H1 (cell line): Measurements from ENCODE around the gene TBC1D4. TPM values are rescaled to one million over a fixed set of nuclear protein-coding genes. Genes with fewer than 3 reads are reported as not detected.

Experiments
- CTCF ChIA-PET: fragments of 300-600 bp; sonication (Branson Sonifier 250); formaldehyde crosslinking; loops from one replicate; lab custom pipeline; 2021; ENCODE audit not compliant: partially characterized antibody; lab: Charles Lee
- POLR2A ChIA-PET: fragments of 300-600 bp; sonication (Branson Sonifier 250); formaldehyde crosslinking; loops from one replicate; lab custom pipeline; 2021; ENCODE audit warnings: inconsistent platforms; ENCODE audit not compliant: partially characterized antibody; lab: Charles Lee
- DNase-seq, 2 experiments: peaks; one replicate each; pipeline versions ENCODE4 v3.0.0 to v3.0.0-alpha.2; 2010 to 2022; ENCODE audit warnings: low spot score in 2 of 2, low read depth in 1 of 2, mixed read lengths in 1 of 2
- FAIRE-seq: peaks from 2 replicates; lab custom pipeline; 2011; peaks lifted over from hg19 to GRCh38; lab: Jason Lieb, UNC
- H2AFZ ChIP-seq: 2 replicates; pipeline ENCODE4 v1.8.1; 2012; ENCODE audit warnings: low read length, inconsistent platforms
- H2AK5ac ChIP-seq: 2 replicates; pipeline ENCODE4 v1.6.1; 2013; ENCODE audit warnings: low read depth, low read length
- H2BK120ac ChIP-seq: replicated peaks from 2 replicates; pipeline ENCODE3; 2013; ENCODE audit warnings: low read depth, low read length, inconsistent platforms
- H2BK12ac ChIP-seq: 2 replicates; pipeline ENCODE4 v1.6.1; 2013; ENCODE audit warnings: low read depth, low read length
- H2BK15ac ChIP-seq: 2 replicates; pipeline ENCODE4 v1.6.1; 2013; ENCODE audit warnings: low read length
- H2BK20ac ChIP-seq: 2 replicates; pipeline ENCODE4 v1.6.1; 2013; ENCODE audit warnings: low read length
- H2BK5ac ChIP-seq: 2 replicates; pipeline ENCODE4 v1.6.1; 2013; ENCODE audit warnings: low read depth, low read length
- H3K14ac ChIP-seq: 2 replicates; pipeline ENCODE4 v1.6.1; 2013; ENCODE audit warnings: inconsistent platforms; ENCODE audit not compliant: insufficient read length
- H3K18ac ChIP-seq: 2 replicates; pipeline ENCODE4 v1.6.1; 2013; ENCODE audit warnings: low read length; ENCODE audit errors: extremely low read depth
- H3K23ac ChIP-seq: 2 replicates; pipeline ENCODE4 v1.6.1; 2013; ENCODE audit warnings: inconsistent platforms; ENCODE audit not compliant: insufficient read length
- H3K23me2 ChIP-seq: 2 replicates; pipeline ENCODE4 v1.6.1; 2013; ENCODE audit warnings: low read depth, low read length
- H3K27ac ChIP-seq: 2 replicates; pipeline ENCODE4 v1.6.1; 2011; ENCODE audit warnings: low read depth, low read length, inconsistent platforms
- H3K27me3 ChIP-seq, 4 experiments: replicated peaks in 1 of 4; 1 replicate in 1 of 4; 2 replicates in 3 of 4; pipeline versions ENCODE4 v1.6.1 to v1.8.1; 2011 to 2013; ENCODE audit warnings: low read length in 3 of 4, mild to moderate bottlenecking in 3 of 4, inconsistent platforms in 2 of 4, mixed read lengths in 2 of 4, moderate library complexity in 1 of 4; ENCODE audit not compliant: control insufficient read depth in 3 of 4, insufficient read depth in 3 of 4; ENCODE audit errors: extremely low read depth in 1 of 4
- H3K36me3 ChIP-seq, 4 experiments: 2 replicates each; pipeline versions ENCODE4 v1.6.1 to v1.8.1; 2011 to 2013; ENCODE audit warnings: mild to moderate bottlenecking in 4 of 4, low read length in 3 of 4, moderate library complexity in 2 of 4, control low read depth in 1 of 4, inconsistent platforms in 1 of 4; ENCODE audit not compliant: insufficient read depth in 4 of 4, control insufficient read depth in 2 of 4
- H3K4ac ChIP-seq: replicated peaks from 2 replicates; pipeline ENCODE3; 2013; ENCODE audit warnings: low read length, low read depth, mixed read lengths, inconsistent platforms; ENCODE audit not compliant: insufficient read length
- H3K4me1 ChIP-seq, 4 experiments: replicated peaks in 1 of 4; 1 replicate in 1 of 4; 2 replicates in 3 of 4; pipeline versions ENCODE4 v1.6.1 to v1.8.1; 2011 to 2013; ENCODE audit warnings: low read length in 3 of 4, inconsistent platforms in 2 of 4, mixed read lengths in 1 of 4; ENCODE audit not compliant: insufficient read depth in 4 of 4, control insufficient read depth in 3 of 4
- H3K4me2 ChIP-seq, 2 experiments: 2 replicates each; pipeline versions ENCODE4 v1.6.1 to v1.8.1; 2011 to 2013; ENCODE audit warnings: low read depth in 2 of 2, low read length in 2 of 2, control low read depth in 1 of 2, inconsistent platforms in 1 of 2, mild to moderate bottlenecking in 1 of 2; ENCODE audit not compliant: insufficient read depth in 1 of 2
- H3K4me3 ChIP-seq, 4 experiments: fragments of 200-600, 300-600 bp in 1 of 4; sonication (generic), shearing (Covaris generic), sonication (Bioruptor Twin) in 1 of 4; 2 replicates each; pipeline versions ENCODE4 v1.5.1 to v1.8.1; 2011 to 2016; ENCODE audit warnings: low read length in 4 of 4, low read depth in 3 of 4, control low read depth in 2 of 4, inconsistent platforms in 2 of 4, mild to moderate bottlenecking in 2 of 4, mixed read lengths in 1 of 4, moderate library complexity in 1 of 4; ENCODE audit not compliant: insufficient read depth in 2 of 4; ENCODE audit errors: extremely low read depth in 1 of 4
- H3K56ac ChIP-seq: replicated peaks from 2 replicates; pipeline ENCODE3; 2013; ENCODE audit warnings: low read depth, mild to moderate bottlenecking, mixed read lengths, low read length, inconsistent platforms; ENCODE audit not compliant: insufficient read length
- H3K79me1 ChIP-seq: 2 replicates; pipeline ENCODE4 v1.6.1; 2013; ENCODE audit warnings: low read depth, low read length, control low read depth
- H3K79me2 ChIP-seq, 2 experiments: 2 replicates each; pipeline versions ENCODE4 v1.6.1 to v1.8.1; 2012 to 2013; ENCODE audit warnings: low read length in 2 of 2, mild to moderate bottlenecking in 2 of 2, inconsistent platforms in 1 of 2; ENCODE audit not compliant: insufficient read depth in 2 of 2, control insufficient read depth in 1 of 2
- H3K9ac ChIP-seq, 4 experiments: replicated peaks in 1 of 4; 1 replicate in 1 of 4; 2 replicates in 3 of 4; pipeline versions ENCODE4 v1.6.1 to v1.8.1; 2011 to 2013; ENCODE audit warnings: low read depth in 3 of 4, low read length in 3 of 4, control low read depth in 2 of 4, mild to moderate bottlenecking in 2 of 4, moderate library complexity in 2 of 4, inconsistent platforms in 1 of 4; ENCODE audit errors: extremely low read depth in 1 of 4
- H3K9me3 ChIP-seq, 2 experiments: 2 replicates each; pipeline versions ENCODE4 v1.6.1 to v1.8.1; 2012 to 2013; ENCODE audit warnings: mild to moderate bottlenecking in 2 of 2, moderate library complexity in 2 of 2, control low read depth in 1 of 2, inconsistent platforms in 1 of 2, low read depth in 1 of 2, low read length in 1 of 2, mixed read lengths in 1 of 2; ENCODE audit not compliant: insufficient read depth in 2 of 2
- H4K20me1 ChIP-seq, 2 experiments: replicated peaks in 1 of 2; 2 replicates each; pipeline versions ENCODE3 to v1.8.1; 2011 to 2013; ENCODE audit warnings: inconsistent platforms in 2 of 2, low read length in 2 of 2, mild to moderate bottlenecking in 1 of 2; ENCODE audit not compliant: insufficient read depth in 2 of 2, control insufficient read depth in 1 of 2
- H4K5ac ChIP-seq: 2 replicates; pipeline ENCODE4 v1.6.1; 2013; ENCODE audit warnings: low read length, low read depth, mixed read lengths, inconsistent platforms; ENCODE audit not compliant: insufficient read length
- H4K8ac ChIP-seq: 2 replicates; pipeline ENCODE4 v1.8.0; 2013; ENCODE audit warnings: mild to moderate bottlenecking, moderate library complexity, low read length, inconsistent platforms; ENCODE audit not compliant: insufficient read depth; ENCODE audit errors: extremely low read depth
- H4K91ac ChIP-seq: replicated peaks from 2 replicates; pipeline ENCODE3; 2013; ENCODE audit warnings: low read length, mixed read lengths, inconsistent platforms; ENCODE audit not compliant: insufficient read length
- ATF3 ChIP-seq: IDR thresholded peaks from 2 replicates; pipeline ENCODE4 v1.6.1; 2011; ENCODE audit warnings: low read depth, mild to moderate bottlenecking, low read length; ENCODE audit not compliant: insufficient read depth
- HDAC6 ChIP-seq: IDR thresholded peaks from one replicate; pipeline ENCODE4 v1.7.1; 2012; ENCODE audit warnings: low read depth, mild to moderate bottlenecking, inconsistent platforms, low read length, moderate library complexity
- RNF2 ChIP-seq: fragments of 200-900, 300-1000 bp; sonication (generic); IDR thresholded peaks from 2 replicates; pipeline ENCODE4 v1.7.1; 2016; ENCODE audit warnings: borderline replicate concordance, low read depth, mild to moderate bottlenecking, antibody characterized with exemption, low read length; ENCODE audit not compliant: poor library complexity, severe bottlenecking; ENCODE audit errors: missing control alignments
- SAP30 ChIP-seq: fragments of 300-600 bp; sonication (generic); IDR thresholded peaks from 2 replicates; pipeline ENCODE4 v1.7.1; 2012; ENCODE audit warnings: low read length, moderate library complexity, mild to moderate bottlenecking, inconsistent platforms; ENCODE audit not compliant: insufficient read depth, insufficient replicate concordance
- YY1 ChIP-seq: IDR thresholded peaks from 2 replicates; pipeline ENCODE4 v1.6.1; 2011; ENCODE audit warnings: low read depth, mild to moderate bottlenecking, low read length
- WGBS, 2 experiments: shearing (Covaris generic) in 1 of 2; methylation state at CpG; one replicate each; pipeline versions ENCODE4 v1.1.6 to v1.1.7; 2013 to 2015; ENCODE audit warnings: low lambda C conversion rate in 2 of 2, mixed read lengths in 2 of 2, inconsistent platforms in 1 of 2, low coverage in 1 of 2, missing lambda C conversion rate in 1 of 2; ENCODE audit not compliant: insufficient replicate concordance in 2 of 2, insufficient coverage in 1 of 2, insufficient read length in 1 of 2; ENCODE audit errors: extremely low coverage in 1 of 2, missing lambda C conversion rate in 1 of 2; 5-methylcytosine and 5-hydroxymethylcytosine counted together
- polyA plus RNA-seq, 7 experiments: library from polyadenylated mRNA; depleted of rRNA in 3 of 7; stranded (reverse) in 5 of 7; unstranded in 2 of 7; fragments of >200 nt in 5 of 7; fragments of 200-250 nt in 2 of 7; gene quantifications; 1 replicate in 5 of 7; 2 replicates in 1 of 7; 4 replicates in 1 of 7; pipeline versions ENCODE4 v1.2.1 to v1.2.3, GENCODE V29; 2011 to 2013; ENCODE audit warnings: missing spikeins in 2 of 7, mixed read lengths in 2 of 7
- total RNA-seq: library from RNA; stranded (reverse); fragmentation: NEBNext Ultra II Directional; extraction: Animal tissue kit (Norgen Biotek cat#: 25700); gene quantifications from 2 replicates; pipeline ENCODE4 v1.2.1, GENCODE V29; 2021

TBC1D4 gene
- total and polyA plus RNA-seq, 2 of the 8 experiments (the other 6 are each of a cell fraction or from before 2014, with no cell fraction given), result 16.7 to 39.0 TPM

- Histone ChIP-seq H3K4me3 (no peak overlapping the region), H3K79me1 (no peaks in the 10 kb centered on the region; the same call in 1 of the 2 replicates), H3K9ac (no peak overlapping the region), H2AFZ (no peak overlapping the region), H2BK15ac (no peak overlapping the region), H4K5ac (no peak overlapping the region), H3K23me2 (no peaks in the 10 kb centered on the region), H2AK5ac (no peak overlapping the region), H3K18ac (no peak overlapping the region), H3K27ac (no peak overlapping the region), H4K91ac (no peak overlapping the region), H3K23ac (no peak overlapping the region), H2BK20ac (no peak overlapping the region), H3K4ac (no peak overlapping the region), H3K4me1 (no peaks in the 10 kb centered on the region), H4K8ac (no peak overlapping the region), H3K4me2 (no peak overlapping the region), H3K14ac (no peak overlapping the region), H4K20me1 (no peaks in the 10 kb centered on the region), H3K79me2 (peaks cover 0 to 19% of the 10 kb centered on the region in 2 experiments; a peak in 2 of 4 replicates), H3K27me3 (no peaks in the 10 kb centered on the region), H2BK5ac (no peak overlapping the region), H3K56ac (no peak overlapping the region), H2BK12ac (no peak overlapping the region), H3K9me3 (no peaks in the 10 kb centered on the region), H3K36me3 (no peaks in the 10 kb centered on the region), H2BK120ac (no peak overlapping the region)
- 95% methylated on average over 1 of the region's 1 CpG; no CpG with 5 or more reads in 1 of the 2 experiments for WGBS, 2 experiments
- FAIRE-seq (no peak), DNase-seq (no peak)
- ChIA-PET POLR2A (no interaction called here), CTCF (interaction anchor here (0.6 to 2.6 kb wide), 9 partner anchors 8 to 82 kb away, joined by 3 to 12 read pairs (median 3); partner anchors contain the start of gene TBC1D4)
- TF ChIP-seq RNF2 (no peak), ATF3 (no peak), HDAC6 (no peak), YY1 (no peak), SAP30 (no peak)
Measured at GRCh38 chr13:75400775-75401174, 81.2 kb downstream of the TBC1D4 start.
